Tibial artery (tissue), 4 donors: ENCODE measurements around the gene EIF4EBP2.
A peak's percentile ranks its signal among the peaks of the same experiment; 100 is the strongest.

Experiments used
- DNase-seq, 2 donors: peaks; one replicate each; pipeline ENCODE4 v3.0.0-alpha.2; 2019
- H3K27ac ChIP-seq, 2 donors: fragments of 200-600 bp; sonication (generic) in 1 of 2; 1 replicate in 1 of 2; 2 replicates in 1 of 2; pipeline ENCODE4 v1.5.1; 2018 to 2019; ENCODE audit warnings: mild to moderate bottlenecking in 1 of 2
- H3K27me3 ChIP-seq, 2 donors: fragments of 200-600 bp; sonication (generic) in 1 of 2; one replicate each; pipeline versions ENCODE4 v1.5.1 to v1.6.0; 2016 to 2019
- H3K36me3 ChIP-seq, 3 donors: fragments of 200-600 bp; sonication (generic) in 2 of 3; one replicate each; pipeline ENCODE4 v1.5.1; 2016 to 2019; ENCODE audit warnings: mild to moderate bottlenecking in 2 of 3
- H3K4me1 ChIP-seq, 4 donors: fragments of 200-600 bp; sonication (generic) in 2 of 4; 1 replicate in 3 of 4; 2 replicates in 1 of 4; pipeline ENCODE4 v1.5.1; 2016 to 2019
- H3K4me3 ChIP-seq, 2 donors: fragments of 200-600 bp; sonication (generic) in 1 of 2; 1 replicate in 1 of 2; 2 replicates in 1 of 2; pipeline ENCODE4 v1.5.1; 2018 to 2019; ENCODE audit warnings: mild to moderate bottlenecking in 2 of 2
- H3K9me3 ChIP-seq, 3 donors: fragments of 200-600 bp; sonication (generic) in 1 of 3; one replicate each; pipeline ENCODE4 v1.5.1; 2016 to 2019
- CTCF ChIP-seq, 2 experiments: fragments of 200-600 bp in 1 of 2; fragments of 450-650 bp in 1 of 2; IDR thresholded peaks; one replicate each; pipeline ENCODE4 v1.5.1; 2017 to 2019; ENCODE audit warnings: antibody characterized with exemption in 2 of 2, mild to moderate bottlenecking in 1 of 2, moderate library complexity in 1 of 2
- intact Hi-C: fragments of 100-400 bp; cut with DNase I; formaldehyde crosslinking; loops from one replicate; pipeline ENCODE4 v1.15.0; 2023; ENCODE audit warnings: low total_unique reads

EIF4EBP2 gene

DNA sequence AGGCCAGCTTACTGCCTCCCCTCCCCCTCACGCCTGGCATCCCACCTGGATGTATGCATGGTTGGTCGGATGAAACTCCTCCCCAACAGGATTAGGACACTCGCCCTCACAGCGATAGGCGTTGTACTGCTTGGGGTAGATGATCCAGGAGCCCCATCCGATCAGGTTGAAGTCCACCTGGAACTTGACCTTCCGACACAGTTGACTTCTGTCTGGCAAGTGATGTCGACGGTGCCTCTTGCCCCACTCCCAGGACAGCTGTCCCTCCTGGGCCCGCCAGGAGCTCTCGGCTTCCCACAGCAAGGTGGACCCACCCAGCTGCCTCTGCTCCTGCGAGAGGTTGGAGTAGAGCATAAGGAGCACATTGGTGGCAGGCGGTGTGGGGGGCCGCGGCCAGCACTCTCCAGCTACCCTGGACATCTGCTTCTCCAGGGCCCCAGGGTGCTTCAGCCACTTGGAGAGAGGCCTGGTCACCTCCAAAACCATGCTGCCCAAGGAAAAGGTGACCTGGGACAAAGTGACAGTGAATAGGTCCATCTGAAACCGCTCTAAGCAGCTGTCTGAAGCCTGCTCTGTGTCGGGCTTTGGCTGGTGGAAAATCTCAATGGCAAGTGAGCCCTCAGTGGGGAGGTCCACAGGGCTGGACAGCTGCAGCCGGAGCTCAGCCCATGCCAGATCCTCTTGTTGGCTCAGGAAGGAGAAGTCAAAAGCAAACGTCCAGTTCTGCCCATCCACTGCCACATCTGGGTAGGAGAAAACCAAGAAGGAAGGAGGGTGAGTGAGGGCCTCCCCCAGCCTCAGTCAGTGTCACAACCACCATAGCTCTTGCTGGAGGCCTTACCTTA is 31.5 kb downstream of the EIF4EBP2 start:
- H3K27me3 ChIP-seq = peaks cover 0 to 9% of the 10 kb centered on the region in 2 donors
- H3K27ac ChIP-seq = peak overlapping the region; percentile 80 to 82
- TF ChIP-seq CTCF (IDR thresholded peaks at IDR 0.05) = no peak
- no peak for DNase-seq
- H3K4me3 ChIP-seq = no peak overlapping the region
- H3K36me3 ChIP-seq = peaks cover 0 to 7% (median 0%) of the 10 kb centered on the region in 3 donors
- intact Hi-C loops = no loop called here
- H3K9me3 ChIP-seq = no peaks in the 10 kb centered on the region
- H3K4me1 ChIP-seq = peaks cover 8 to 51% (median 29%) of the 10 kb centered on the region in 4 donors

DNA sequence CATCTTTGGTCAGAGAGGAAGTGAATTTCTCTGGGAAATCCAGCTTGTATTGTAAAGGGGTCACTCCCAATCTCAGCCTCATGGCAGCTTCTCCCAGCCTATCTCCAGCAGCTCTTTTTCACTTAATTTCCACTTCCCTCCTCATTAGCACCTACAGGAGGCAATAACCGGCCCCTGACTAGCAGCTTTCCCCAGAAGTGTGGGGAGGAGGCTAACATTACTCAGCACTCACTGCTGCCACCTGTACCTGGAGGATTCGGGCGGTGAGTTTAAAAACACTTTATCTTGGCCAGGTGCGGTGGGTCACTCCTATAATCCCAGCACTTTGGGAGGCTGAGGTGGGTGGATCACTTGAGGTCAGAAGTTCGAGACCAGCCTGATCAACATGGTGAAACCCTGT is 33.8 kb downstream of the EIF4EBP2 start:
- no peak for TF ChIP-seq CTCF (IDR thresholded peaks at IDR 0.05)
- Histone ChIP-seq H3K4me1 (peaks cover 0 to 43% (median 19%) of the 10 kb centered on the region in 4 donors), H3K27me3 (peaks cover 3 to 32% of the 10 kb centered on the region in 2 donors), H3K36me3 (peaks cover 0 to 7% (median 0%) of the 10 kb centered on the region in 3 donors), H3K4me3 (no peak overlapping the region), H3K9me3 (no peaks in the 10 kb centered on the region), H3K27ac (no peak overlapping the region)
- intact Hi-C loops = no loop called here
- no peak for DNase-seq

DNA sequence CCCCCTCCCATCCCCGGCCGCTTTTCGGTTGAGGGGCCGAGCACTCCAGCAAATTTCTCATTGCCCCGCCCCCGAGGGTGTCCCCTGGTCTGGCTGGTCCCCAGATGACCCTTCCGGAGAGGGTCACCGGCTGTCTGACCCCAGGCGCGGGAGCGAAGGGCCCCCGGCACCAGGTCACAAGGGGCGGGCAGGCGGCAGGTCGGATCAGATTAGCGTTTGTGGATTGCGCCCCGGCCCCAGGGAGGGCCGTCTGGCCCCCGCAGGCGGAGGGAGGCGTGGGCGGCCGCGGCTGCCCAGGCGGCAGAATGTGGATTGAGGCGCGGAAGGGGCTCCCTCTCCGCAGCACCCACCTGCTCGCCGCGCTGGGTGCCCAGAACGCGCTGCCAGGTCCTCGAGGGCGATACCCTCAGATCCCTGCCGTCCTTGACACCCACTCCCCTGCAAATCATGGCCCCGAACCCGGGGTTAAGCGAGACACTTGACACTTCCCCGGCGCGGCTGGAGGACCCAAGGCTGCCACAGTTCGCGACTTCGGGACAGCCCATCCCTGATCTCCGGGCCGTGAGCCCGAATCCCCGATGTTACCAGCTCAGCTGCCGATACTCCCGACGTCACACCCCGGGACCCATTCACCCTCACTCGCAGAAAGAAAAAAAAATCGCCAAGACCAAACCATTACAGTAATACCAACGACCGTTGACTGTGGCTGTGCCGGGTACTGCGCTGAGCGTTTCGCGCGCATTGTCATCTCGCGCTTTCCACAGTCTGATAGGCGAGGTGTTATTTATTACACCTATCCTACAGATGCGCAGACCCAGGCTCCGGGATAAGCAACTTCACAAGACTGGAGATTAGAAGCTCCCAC is 36.6 kb downstream of the EIF4EBP2 start:
- no peak for TF ChIP-seq CTCF (IDR thresholded peaks at IDR 0.05)
- no peak overlapping the region for H3K27ac ChIP-seq
- peaks cover 0 to 18% (median 12%) of the 10 kb centered on the region in 4 donors for H3K4me1 ChIP-seq
- peak in 1 of 2 donors; percentile 20 for DNase-seq
- peaks cover 3 to 38% of the 10 kb centered on the region in 2 donors for H3K27me3 ChIP-seq
- H3K36me3 ChIP-seq = peaks cover 0 to 3% (median 0%) of the 10 kb centered on the region in 3 donors
- no peaks in the 10 kb centered on the region for H3K9me3 ChIP-seq
- intact Hi-C loops = no loop called here
- peak overlapping the region; percentile 9 to 39 for H3K4me3 ChIP-seq

DNA sequence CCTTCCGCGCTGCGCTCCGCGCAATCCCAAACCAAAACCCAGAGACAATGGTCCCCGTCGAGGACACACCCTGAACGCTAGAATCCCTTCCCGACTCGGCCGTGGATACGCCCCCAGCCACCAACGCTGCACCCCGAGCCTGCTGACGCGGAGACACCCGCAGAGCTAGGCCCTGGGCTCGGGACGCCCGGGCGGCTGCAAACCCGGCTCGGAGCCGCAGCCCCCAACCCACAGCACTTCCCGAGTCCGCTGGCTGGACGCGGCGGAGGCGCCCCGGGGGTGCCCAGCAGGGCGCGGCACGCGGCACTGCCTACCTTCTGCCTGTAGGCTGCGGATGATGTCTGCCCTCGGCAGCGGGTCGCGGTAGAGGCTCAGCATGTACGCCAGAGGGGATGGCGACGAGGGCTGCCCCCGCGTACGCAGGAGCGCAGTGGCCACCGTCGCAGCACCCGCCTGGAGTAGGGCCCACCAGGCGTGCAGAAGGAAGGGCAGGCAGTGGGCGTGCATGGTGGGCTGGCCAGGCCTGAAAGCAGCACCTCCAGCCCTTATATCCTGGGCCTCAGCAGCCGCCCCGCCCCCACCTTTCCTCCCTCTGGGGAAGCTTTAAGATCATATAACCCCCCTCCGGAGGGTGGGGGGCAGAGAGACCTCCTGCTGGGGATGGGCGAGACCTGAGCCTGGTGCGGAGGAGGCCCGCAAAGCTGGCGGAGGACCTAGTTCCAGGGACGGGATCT is 37.4 kb downstream of the EIF4EBP2 start, which contains the start of gene NODAL:
NODAL (minus strand) TSS at position 521 of the 734 bp plus-strand sequence; CDS start at position 507, 14 bp downstream.
- intact Hi-C loops = no loop called here
- H3K27me3 ChIP-seq = peaks cover 3 to 38% of the 10 kb centered on the region in 2 donors
- H3K4me1 ChIP-seq = peaks cover 0 to 18% (median 12%) of the 10 kb centered on the region in 4 donors
- H3K27ac ChIP-seq = no peak within 1 kb of the TSS
- DNase-seq = no peak
- H3K9me3 ChIP-seq = no peaks in the 10 kb centered on the region
- peak within 1 kb of the TSS; percentile 9 to 39 for H3K4me3 ChIP-seq
- no peak for TF ChIP-seq CTCF (IDR thresholded peaks at IDR 0.05)
- no peaks in the 10 kb centered on the region for H3K36me3 ChIP-seq

DNA sequence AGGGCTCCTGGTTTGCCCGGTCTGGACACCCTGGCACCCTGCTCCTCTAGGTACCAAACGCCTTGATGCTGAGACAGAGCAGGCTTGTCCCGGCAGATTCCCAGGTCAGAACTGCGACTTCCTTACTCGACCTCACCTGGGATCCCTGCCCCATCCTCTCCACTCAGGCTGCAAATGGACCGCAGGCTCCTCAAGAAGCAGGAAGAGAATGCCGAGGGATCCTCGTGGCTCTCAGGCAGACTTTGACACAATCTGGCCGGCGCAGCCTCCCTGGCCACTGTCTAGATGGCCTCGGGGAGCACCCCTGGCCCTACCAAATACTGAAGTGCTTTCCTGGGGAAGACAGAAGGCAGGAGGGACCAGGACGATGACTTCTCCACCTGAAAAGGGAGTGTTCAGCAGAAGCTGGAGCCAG is 38.0 kb downstream of the EIF4EBP2 start:
- no peak overlapping the region for H3K4me3 ChIP-seq
- no peak for TF ChIP-seq CTCF (IDR thresholded peaks at IDR 0.05)

More for the DNA sequence above, 38.0 kb downstream of the EIF4EBP2 start:
- intact Hi-C loops = no loop called here
- Histone ChIP-seq H3K9me3 (no peaks in the 10 kb centered on the region), H3K27me3 (peaks cover 3 to 38% of the 10 kb centered on the region in 2 donors), H3K4me1 (peaks cover 0 to 18% (median 12%) of the 10 kb centered on the region in 4 donors), H3K27ac (no peak overlapping the region), H3K36me3 (no peaks in the 10 kb centered on the region)
- DNase-seq = no peak
